Activated CD4-positive, alpha-beta memory T cell treated with anti-CD3 and anti-CD28 coated beads for 36 hours (primary cell): ENCODE data around the gene MED25. TPM values are rescaled to one million over a fixed set of nuclear protein-coding genes. Genes with fewer than 3 reads are reported as not detected.

Source experiments
- CTCF ChIA-PET: fragments of 350-600 bp; sonication (Branson Sonifier 250); formaldehyde crosslinking; loops from one replicate; lab custom pipeline; 2021; ENCODE audit warnings: antibody characterized with exemption, inconsistent platforms; lab: Charles Lee
- POLR2A ChIA-PET: fragments of 350-600 bp; sonication (Branson Sonifier 250); formaldehyde crosslinking; loops from one replicate; lab custom pipeline; 2021; ENCODE audit warnings: antibody characterized with exemption; lab: Charles Lee
- DNase-seq: peaks from one replicate; pipeline ENCODE4 v3.0.0-alpha.2; 2020
- H3K27ac Mint-ChIP-seq: one replicate; pipeline ENCODE4 v1.8.0; 2021; ENCODE audit warnings: mixed read lengths
- H3K27me3 Mint-ChIP-seq: one replicate; pipeline ENCODE4 v1.8.0; 2021; ENCODE audit warnings: mixed read lengths
- H3K36me3 Mint-ChIP-seq: one replicate; pipeline ENCODE4 v1.8.0; 2021; ENCODE audit warnings: mixed read lengths
- H3K4me1 Mint-ChIP-seq: one replicate; pipeline ENCODE4 v1.8.0; 2021; ENCODE audit warnings: low read depth, mixed read lengths
- H3K4me3 Mint-ChIP-seq: one replicate; pipeline ENCODE4 v1.8.0; 2021; ENCODE audit warnings: mild to moderate bottlenecking, mixed read lengths
- H3K9me3 Mint-ChIP-seq: one replicate; pipeline ENCODE4 v1.8.0; 2021; ENCODE audit warnings: mixed read lengths
- intact Hi-C: fragments of 100-400 bp; cut with micrococcal nuclease; formaldehyde crosslinking; loops from one replicate; pipeline ENCODE4 v1.15.1; 2023
- total RNA-seq, 2 experiments: library from RNA; stranded (reverse); gene quantifications; one replicate each; pipeline ENCODE4 v1.2.3, GENCODE V29; 2021

MED25 gene
- total RNA-seq, 2 experiments from 2014 or later = 45.6 to 50.2 TPM

GRCh38 chr19:49782515-49782914 is 35.6 kb upstream of the MED25 start:
- CTCF ChIA-PET = no interaction called here
- H3K4me1 Mint-ChIP-seq = no peaks in the 10 kb centered on the region
- H3K27me3 Mint-ChIP-seq = no peaks in the 10 kb centered on the region
- no peak overlapping the region for H3K4me3 Mint-ChIP-seq
- peaks cover 30% of the 10 kb centered on the region for H3K36me3 Mint-ChIP-seq
- DNase-seq = no peak
- H3K9me3 Mint-ChIP-seq = no peaks in the 10 kb centered on the region
- POLR2A ChIA-PET = no interaction called here
- intact Hi-C loops = no loop called here
- no peak overlapping the region for H3K27ac Mint-ChIP-seq

GRCh38 chr19:49786376-49786820 is 31.7 kb upstream of the MED25 start:
- POLR2A ChIA-PET = interaction anchor here (0.5 kb wide), 1 partner anchor 182 kb away, joined by 4 read pairs; no protein-coding TSS in a partner anchor
- H3K27ac Mint-ChIP-seq = no peak overlapping the region

DNA sequence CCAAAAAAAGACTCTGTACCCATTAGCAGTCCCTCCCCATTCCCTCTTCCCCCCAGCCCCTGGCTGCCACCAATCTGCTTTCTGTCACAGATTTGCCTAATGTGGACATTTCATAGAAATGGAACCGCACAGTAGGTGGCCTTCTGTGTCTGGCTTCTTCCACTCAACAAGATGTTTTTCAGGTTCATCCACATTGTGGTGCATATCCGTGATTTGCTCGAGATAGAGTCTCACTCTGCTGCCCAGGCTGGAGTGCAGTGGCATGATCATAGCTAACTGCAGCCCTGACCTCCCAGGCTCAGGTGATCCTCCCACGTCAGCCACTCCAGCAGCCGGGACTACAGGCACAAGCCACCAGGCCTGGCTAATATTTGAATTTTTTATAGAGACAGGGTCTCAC is 30.3 kb upstream of the MED25 start:
- no peaks in the 10 kb centered on the region for H3K27me3 Mint-ChIP-seq

More at GRCh38 chr19:49786376-49786820, 31.7 kb upstream of the MED25 start:
- H3K36me3 Mint-ChIP-seq = peaks cover 31% of the 10 kb centered on the region
- no peak overlapping the region for H3K4me3 Mint-ChIP-seq
- no peaks in the 10 kb centered on the region for H3K4me1 Mint-ChIP-seq
- no peaks in the 10 kb centered on the region for H3K27me3 Mint-ChIP-seq
- intact Hi-C loops = no loop called here
- H3K9me3 Mint-ChIP-seq = no peaks in the 10 kb centered on the region
- CTCF ChIA-PET = no interaction called here
- DNase-seq = no peak

DNA sequence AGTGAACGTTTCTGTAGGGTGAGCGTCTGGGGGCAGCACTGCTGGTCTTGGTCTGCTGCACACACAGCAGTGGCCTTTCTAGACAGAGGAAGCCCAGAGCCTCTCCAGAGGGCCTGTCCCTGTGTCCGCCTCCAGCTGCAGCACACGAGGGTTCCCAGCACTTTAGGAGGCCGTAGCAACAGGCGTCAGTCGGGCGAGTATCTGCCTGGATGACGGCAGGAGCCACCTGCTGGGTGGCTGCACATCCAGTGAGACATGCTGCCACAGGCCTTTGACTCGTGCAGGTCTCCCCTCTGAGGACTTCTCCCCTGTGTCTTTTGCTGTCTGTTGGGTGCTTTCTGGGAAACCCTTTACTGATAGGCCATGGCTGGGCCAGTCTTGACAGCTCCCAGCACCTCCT is 29.2 kb upstream of the MED25 start:
- no peak for DNase-seq
- peaks cover 29% of the 10 kb centered on the region for H3K36me3 Mint-ChIP-seq
- intact Hi-C loops = no loop called here
- no peaks in the 10 kb centered on the region for H3K27me3 Mint-ChIP-seq
- POLR2A ChIA-PET = no interaction called here
- H3K9me3 Mint-ChIP-seq = no peaks in the 10 kb centered on the region
- H3K27ac Mint-ChIP-seq = no peak overlapping the region
- no peak overlapping the region for H3K4me3 Mint-ChIP-seq
- peaks cover 4% of the 10 kb centered on the region for H3K4me1 Mint-ChIP-seq
- CTCF ChIA-PET = no interaction called here

More for the DNA sequence above, 30.3 kb upstream of the MED25 start:
- peaks cover 31% of the 10 kb centered on the region for H3K36me3 Mint-ChIP-seq
- intact Hi-C loops = no loop called here
- POLR2A ChIA-PET = no interaction called here
- no peaks in the 10 kb centered on the region for H3K4me1 Mint-ChIP-seq
- no peak overlapping the region for H3K4me3 Mint-ChIP-seq
- no peak overlapping the region for H3K27ac Mint-ChIP-seq
- DNase-seq = no peak
- CTCF ChIA-PET = no interaction called here
- H3K9me3 Mint-ChIP-seq = no peaks in the 10 kb centered on the region

DNA sequence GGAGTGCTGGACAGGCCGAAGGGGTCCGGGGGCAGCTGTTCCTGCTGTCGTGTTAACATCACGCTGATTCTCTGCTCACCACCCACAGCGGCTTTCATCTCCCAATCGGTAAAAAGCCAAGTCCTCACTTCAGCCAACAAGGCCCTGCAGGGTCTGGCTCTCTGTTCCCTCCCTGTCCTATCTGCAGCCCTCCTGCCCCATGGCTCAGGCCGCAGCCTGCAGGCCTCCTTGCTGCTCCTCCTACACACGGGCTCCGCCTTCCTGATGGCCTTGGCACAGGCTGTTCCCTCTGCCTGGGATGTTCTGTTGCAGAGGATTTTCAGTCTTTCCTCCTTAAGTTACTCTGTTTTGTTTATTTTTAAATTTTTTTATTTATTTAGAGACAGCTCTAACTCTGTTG is 27.2 kb upstream of the MED25 start:
- POLR2A ChIA-PET = no interaction called here
- Mint-ChIP-seq H3K9me3 (no peaks in the 10 kb centered on the region), H3K36me3 (peaks cover 31% of the 10 kb centered on the region), H3K4me3 (no peak overlapping the region), H3K27me3 (no peaks in the 10 kb centered on the region), H3K27ac (no peak overlapping the region), H3K4me1 (peaks cover 4% of the 10 kb centered on the region)
- CTCF ChIA-PET = no interaction called here
- intact Hi-C loops = no loop called here
- no peak for DNase-seq

DNA sequence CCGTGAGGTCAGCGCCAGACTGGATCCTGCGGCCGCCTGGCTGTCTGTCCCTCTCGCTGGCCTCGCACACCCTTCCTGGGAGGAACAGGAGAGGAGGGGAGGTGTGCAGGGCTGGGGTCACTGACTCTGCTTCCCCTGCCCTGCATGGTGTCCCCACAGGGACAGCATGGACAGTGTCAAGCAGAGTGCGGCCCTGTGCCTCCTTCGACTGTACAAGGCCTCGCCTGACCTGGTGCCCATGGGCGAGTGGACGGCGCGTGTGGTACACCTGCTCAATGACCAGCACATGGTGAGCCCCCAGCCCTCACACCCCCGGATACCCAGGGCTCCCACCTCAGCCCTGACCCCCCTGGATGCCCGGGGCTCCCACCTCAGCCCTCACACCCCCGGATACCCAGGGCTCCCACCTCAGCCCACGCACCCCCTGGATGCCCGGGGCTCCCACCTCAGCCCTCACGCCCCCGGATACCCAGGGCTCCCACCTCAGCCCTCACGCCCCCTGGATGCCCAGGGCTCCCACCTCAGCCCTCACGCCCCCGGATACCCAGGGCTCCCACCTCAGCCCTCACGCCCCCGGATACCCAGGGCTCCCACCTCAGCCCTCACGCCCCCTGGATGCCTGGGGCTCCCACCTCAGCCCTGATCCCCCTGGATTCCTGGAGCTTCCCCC is 26.2 kb upstream of the MED25 start:
- no peak for DNase-seq
- ChIA-PET POLR2A (no interaction called here), CTCF (interaction anchor here (0.6 kb wide), 1 partner anchor 19 kb away, joined by 3 read pairs; no protein-coding TSS in a partner anchor)
- Mint-ChIP-seq H3K27me3 (no peaks in the 10 kb centered on the region), H3K4me3 (no peak overlapping the region), H3K9me3 (no peaks in the 10 kb centered on the region), H3K27ac (no peak overlapping the region), H3K4me1 (peaks cover 4% of the 10 kb centered on the region), H3K36me3 (peaks cover 32% of the 10 kb centered on the region)
- intact Hi-C loops = no loop called here

- H3K27me3 Mint-ChIP-seq = no peaks in the 10 kb centered on the region
- no peak overlapping the region for H3K4me3 Mint-ChIP-seq
- peaks cover 4% of the 10 kb centered on the region for H3K4me1 Mint-ChIP-seq
- H3K27ac Mint-ChIP-seq = peak overlapping the region; percentile 16
- no peak for DNase-seq
- ChIA-PET POLR2A (no interaction called here), CTCF (interaction anchor here (0.6 to 1.2 kb wide), 3 partner anchors 7 to 18 kb away, joined by 3 to 4 read pairs (median 3); no protein-coding TSS in a partner anchor)
- intact Hi-C loops = no loop called here
- peaks cover 27% of the 10 kb centered on the region for H3K36me3 Mint-ChIP-seq
- no peaks in the 10 kb centered on the region for H3K9me3 Mint-ChIP-seq
Observed at GRCh38 chr19:49792829-49793560, 25.1 kb upstream of the MED25 start.

DNA sequence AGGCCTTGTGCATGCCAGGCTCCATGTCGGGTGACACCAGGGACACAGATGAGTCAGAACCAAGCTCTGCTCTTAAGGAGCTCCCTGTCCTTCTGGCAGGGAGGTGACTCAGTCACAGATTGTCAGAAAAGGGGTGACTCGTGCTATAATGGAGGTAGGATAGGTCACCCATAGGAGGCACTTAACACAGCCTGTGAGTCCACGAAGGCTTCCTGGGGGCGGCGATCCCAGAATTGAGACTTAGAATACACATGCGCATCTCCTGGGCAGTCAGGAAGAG is 24.6 kb upstream of the MED25 start:
- intact Hi-C loops = no loop called here
- POLR2A ChIA-PET = no interaction called here

GRCh38 chr19:49795615-49796014 is 22.5 kb upstream of the MED25 start:
- intact Hi-C loops = no loop called here
- no peak for DNase-seq
- POLR2A ChIA-PET = no interaction called here
- CTCF ChIA-PET = no interaction called here
- Mint-ChIP-seq H3K9me3 (no peaks in the 10 kb centered on the region), H3K27me3 (no peaks in the 10 kb centered on the region), H3K27ac (no peak overlapping the region), H3K4me3 (no peak overlapping the region), H3K36me3 (peaks cover 40% of the 10 kb centered on the region), H3K4me1 (peaks cover 4% of the 10 kb centered on the region)

More for the DNA sequence above, 24.6 kb upstream of the MED25 start:
- H3K36me3 Mint-ChIP-seq = peaks cover 29% of the 10 kb centered on the region
- H3K9me3 Mint-ChIP-seq = no peaks in the 10 kb centered on the region
- H3K4me1 Mint-ChIP-seq = peaks cover 4% of the 10 kb centered on the region
- no peaks in the 10 kb centered on the region for H3K27me3 Mint-ChIP-seq
- H3K27ac Mint-ChIP-seq = peak overlapping the region; percentile 16
- CTCF ChIA-PET = interaction anchor here (0.8 to 1.2 kb wide), 2 partner anchors 8 to 11 kb away, joined by 3 to 4 read pairs; no protein-coding TSS in a partner anchor
- peak; percentile 37 for DNase-seq
- no peak overlapping the region for H3K4me3 Mint-ChIP-seq

- Mint-ChIP-seq H3K36me3 (peaks cover 42% of the 10 kb centered on the region), H3K9me3 (no peaks in the 10 kb centered on the region), H3K4me3 (no peak overlapping the region), H3K27ac (no peak overlapping the region), H3K4me1 (peaks cover under 1% of the 10 kb centered on the region), H3K27me3 (no peaks in the 10 kb centered on the region)
- no peak for DNase-seq
- POLR2A ChIA-PET = no interaction called here
- intact Hi-C loops = no loop called here
- CTCF ChIA-PET = interaction anchor here (0.9 kb wide), 1 partner anchor 15 kb away, joined by 3 read pairs; the partner anchor contains the start of gene FUZ
Observed at GRCh38 chr19:49798574-49798973, 19.5 kb upstream of the MED25 start.

DNA sequence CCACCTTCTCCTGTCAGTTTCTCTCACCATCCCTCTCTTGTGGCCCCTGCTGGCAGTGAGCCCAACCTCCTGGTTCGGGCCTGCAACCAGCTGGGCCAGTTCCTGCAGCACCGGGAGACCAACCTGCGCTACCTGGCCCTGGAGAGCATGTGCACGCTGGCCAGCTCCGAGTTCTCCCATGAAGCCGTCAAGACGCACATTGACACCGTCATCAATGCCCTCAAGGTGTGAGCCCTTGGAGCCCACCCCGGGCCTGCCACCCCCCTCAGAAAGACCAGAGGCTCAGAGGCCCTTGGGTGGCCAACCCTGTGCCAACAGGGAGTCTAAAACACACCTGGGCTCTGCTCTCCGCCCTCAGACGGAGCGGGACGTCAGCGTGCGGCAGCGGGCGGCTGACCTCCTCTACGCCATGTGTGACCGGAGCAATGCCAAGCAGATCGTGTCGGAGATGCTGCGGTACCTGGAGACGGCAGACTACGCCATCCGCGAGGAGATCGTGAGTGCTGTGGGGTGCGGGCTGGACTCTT is 18.8 kb upstream of the MED25 start:
- no peak overlapping the region for H3K27ac Mint-ChIP-seq
- CTCF ChIA-PET = interaction anchor here (0.9 kb wide), 1 partner anchor 14 kb away, joined by 3 read pairs; the partner anchor contains the start of gene FUZ

DNA sequence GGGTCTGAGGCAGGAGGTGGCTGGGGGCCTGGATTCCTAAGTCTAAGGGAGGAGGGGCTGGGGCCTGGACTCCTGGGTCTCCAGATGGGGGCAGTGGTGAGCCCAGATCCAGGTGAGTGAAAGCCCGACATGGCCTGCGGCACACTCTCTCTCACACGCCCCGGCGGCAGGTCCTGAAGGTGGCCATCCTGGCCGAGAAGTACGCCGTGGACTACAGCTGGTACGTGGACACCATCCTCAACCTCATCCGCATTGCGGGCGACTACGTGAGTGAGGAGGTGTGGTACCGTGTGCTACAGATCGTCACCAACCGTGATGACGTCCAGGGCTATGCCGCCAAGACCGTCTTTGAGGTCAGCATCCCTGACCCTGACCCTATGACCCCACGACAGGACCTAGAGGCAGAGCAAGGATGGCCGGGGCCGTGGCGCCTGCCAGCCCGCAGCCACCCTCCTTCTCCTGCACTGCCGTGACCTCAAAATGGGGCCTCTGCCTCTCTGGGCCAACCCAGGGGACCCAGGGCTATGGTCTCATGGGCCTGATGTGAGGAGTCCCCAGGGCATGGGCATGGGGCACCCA is 18.2 kb upstream of the MED25 start:
- no peaks in the 10 kb centered on the region for H3K27me3 Mint-ChIP-seq
- H3K36me3 Mint-ChIP-seq = peaks cover 38% of the 10 kb centered on the region
- no peak overlapping the region for H3K4me3 Mint-ChIP-seq
- peak; percentile 36 for DNase-seq
- CTCF ChIA-PET = no interaction called here
- POLR2A ChIA-PET = no interaction called here
- no peaks in the 10 kb centered on the region for H3K4me1 Mint-ChIP-seq
- H3K27ac Mint-ChIP-seq = no peak overlapping the region
- intact Hi-C loops = no loop called here
- no peaks in the 10 kb centered on the region for H3K9me3 Mint-ChIP-seq

More for the DNA sequence above, 18.8 kb upstream of the MED25 start:
- Mint-ChIP-seq H3K4me3 (no peak overlapping the region), H3K4me1 (no peaks in the 10 kb centered on the region), H3K36me3 (peaks cover 41% of the 10 kb centered on the region), H3K27me3 (no peaks in the 10 kb centered on the region), H3K9me3 (no peaks in the 10 kb centered on the region)
- no peak for DNase-seq
- intact Hi-C loops = no loop called here
- POLR2A ChIA-PET = no interaction called here
